Stimulated activated CD4-positive, alpha-beta T cell treated with anti-CD3 and anti-CD28 coated beads, TNF-alpha, amount 100 ng/mL, for 1 hour (primary cell): Measurements from ENCODE around the gene GRIN1.

Experiments used
- DNase-seq, 3 donors: peaks; one replicate each; pipeline ENCODE4 v3.0.0-alpha.2; 2020; ENCODE audit warnings: low read depth in 3 of 3, low spot score in 1 of 3

The GRIN1 gene

DNA sequence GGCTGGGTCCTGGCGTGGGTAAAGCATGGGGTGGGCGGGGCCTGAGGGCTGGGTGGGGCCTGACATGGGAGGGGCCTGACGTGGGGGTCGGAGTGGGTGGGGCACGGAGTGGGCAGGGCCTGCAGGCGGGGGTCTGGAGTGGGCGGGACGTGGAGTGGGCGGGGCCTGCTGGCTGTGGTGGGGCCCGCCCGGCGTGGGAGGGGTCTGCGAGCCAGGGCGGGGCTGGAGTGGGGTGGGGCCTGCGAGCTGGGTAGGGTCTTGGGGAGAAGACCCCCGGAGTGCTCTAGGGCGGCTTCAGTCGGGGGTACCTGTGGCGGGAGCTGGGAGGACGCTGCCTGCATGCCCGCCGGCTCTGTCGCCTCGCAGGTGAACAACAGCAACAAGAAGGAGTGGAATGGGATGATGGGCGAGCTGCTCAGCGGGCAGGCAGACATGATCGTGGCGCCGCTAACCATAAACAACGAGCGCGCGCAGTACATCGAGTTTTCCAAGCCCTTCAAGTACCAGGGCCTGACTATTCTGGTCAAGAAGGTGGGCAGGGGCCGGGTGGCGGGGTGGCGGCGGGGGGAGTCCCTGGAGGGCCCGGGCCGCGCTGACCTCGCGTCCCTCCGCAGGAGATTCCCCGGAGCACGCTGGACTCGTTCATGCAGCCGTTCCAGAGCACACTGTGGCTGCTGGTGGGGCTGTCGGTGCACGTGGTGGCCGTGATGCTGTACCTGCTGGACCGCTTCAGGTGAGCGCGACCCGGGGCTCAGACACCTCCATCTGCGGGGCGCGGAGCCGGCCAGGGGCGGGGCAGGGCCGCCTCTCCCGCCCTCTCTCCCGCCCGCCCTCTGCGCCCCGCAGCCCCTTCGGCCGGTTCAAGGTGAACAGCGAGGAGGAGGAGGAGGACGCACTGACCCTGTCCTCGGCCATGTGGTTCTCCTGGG lies 22.9 kb downstream of the GRIN1 start:
- no peak for DNase-seq

DNA sequence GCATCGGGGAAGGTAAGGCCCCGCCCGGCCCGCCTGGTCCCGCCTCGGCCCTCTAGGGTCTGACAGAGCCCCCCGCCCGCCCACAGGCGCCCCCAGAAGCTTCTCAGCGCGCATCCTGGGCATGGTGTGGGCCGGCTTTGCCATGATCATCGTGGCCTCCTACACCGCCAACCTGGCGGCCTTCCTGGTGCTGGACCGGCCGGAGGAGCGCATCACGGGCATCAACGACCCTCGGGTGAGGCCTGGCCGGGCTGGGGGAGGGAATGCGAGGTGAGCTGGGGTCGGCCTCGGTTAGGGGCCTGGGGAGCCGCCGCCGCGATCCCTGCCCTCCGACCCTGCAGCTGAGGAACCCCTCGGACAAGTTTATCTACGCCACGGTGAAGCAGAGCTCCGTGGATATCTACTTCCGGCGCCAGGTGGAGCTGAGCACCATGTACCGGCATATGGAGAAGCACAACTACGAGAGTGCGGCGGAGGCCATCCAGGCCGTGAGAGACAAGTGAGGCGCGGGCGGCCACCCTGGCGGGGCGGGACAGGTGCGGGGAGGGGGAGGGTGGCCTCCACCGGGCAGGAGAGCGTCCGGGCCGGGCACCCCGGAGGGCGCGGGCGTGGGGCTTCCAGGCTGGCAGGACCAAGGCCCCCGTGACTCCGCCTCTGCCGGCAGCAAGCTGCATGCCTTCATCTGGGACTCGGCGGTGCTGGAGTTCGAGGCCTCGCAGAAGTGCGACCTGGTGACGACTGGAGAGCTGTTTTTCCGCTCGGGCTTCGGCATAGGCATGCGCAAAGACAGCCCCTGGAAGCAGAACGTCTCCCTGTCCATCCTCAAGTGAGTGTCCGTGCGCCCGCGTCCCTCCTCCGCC lies 23.8 kb downstream of the GRIN1 start:
- DNase-seq: no peak

- DNase-seq: no peak
Observed at GRCh38 chr9:137163365-137163715, 24.4 kb downstream of the GRIN1 start.

DNA sequence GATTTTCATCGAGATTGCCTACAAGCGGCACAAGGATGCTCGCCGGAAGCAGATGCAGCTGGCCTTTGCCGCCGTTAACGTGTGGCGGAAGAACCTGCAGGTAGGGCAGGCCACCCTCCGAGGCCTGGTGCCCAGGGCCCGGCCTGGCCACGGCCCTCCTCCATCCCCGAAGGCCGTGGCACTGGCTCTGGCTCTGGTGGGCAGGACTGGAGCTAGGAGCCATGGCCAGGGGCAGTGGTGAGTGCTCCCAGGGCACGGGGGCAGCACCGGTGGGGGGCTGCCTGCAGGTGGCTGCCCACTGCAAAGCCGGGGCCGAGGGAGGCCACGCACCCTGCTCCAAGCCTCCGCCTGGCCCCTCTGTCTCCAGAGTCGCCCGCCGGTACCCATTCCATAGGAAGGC lies 24.9 kb downstream of the GRIN1 start:
- DNase-seq: no peak

- no peak for DNase-seq
Observed at GRCh38 chr9:137164370-137165249, 25.7 kb downstream of the GRIN1 start.

- DNase-seq: no peak
Observed at GRCh38 chr9:137165250-137165836, 26.4 kb downstream of the GRIN1 start.

GRCh38 chr9:137166380-137167229 lies 27.7 kb downstream of the GRIN1 start:
- DNase-seq: no peak

DNA sequence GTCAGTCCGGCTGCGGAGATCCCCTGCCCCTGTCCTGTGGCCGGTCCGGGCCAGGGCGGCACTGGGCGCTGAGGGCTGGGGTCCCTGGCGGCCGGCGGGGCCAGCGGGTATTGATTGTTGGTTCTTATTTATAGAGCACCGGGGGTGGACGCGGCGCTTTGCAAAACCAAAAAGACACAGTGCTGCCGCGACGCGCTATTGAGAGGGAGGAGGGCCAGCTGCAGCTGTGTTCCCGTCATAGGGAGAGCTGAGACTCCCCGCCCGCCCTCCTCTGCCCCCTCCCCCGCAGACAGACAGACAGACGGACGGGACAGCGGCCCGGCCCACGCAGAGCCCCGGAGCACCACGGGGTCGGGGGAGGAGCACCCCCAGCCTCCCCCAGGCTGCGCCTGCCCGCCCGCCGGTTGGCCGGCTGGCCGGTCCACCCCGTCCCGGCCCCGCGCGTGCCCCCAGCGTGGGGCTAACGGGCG lies 28.4 kb downstream of the GRIN1 start:
- DNase-seq: no peak

DNA sequence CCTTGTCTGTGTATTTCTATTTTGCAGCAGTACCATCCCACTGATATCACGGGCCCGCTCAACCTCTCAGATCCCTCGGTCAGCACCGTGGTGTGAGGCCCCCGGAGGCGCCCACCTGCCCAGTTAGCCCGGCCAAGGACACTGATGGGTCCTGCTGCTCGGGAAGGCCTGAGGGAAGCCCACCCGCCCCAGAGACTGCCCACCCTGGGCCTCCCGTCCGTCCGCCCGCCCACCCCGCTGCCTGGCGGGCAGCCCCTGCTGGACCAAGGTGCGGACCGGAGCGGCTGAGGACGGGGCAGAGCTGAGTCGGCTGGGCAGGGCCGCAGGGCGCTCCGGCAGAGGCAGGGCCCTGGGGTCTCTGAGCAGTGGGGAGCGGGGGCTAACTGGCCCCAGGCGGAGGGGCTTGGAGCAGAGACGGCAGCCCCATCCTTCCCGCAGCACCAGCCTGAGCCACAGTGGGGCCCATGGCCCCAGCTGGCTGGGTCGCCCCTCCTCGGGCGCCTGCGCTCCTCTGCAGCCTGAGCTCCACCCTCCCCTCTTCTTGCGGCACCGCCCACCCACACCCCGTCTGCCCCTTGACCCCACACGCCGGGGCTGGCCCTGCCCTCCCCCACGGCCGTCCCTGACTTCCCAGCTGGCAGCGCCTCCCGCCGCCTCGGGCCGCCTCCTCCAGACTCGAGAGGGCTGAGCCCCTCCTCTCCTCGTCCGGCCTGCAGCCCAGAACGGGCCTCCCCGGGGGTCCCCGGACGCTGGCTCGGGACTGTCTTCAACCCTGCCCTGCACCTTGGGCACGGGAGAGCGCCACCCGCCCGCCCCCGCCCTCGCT lies 29.0 kb downstream of the GRIN1 start:
- no peak for DNase-seq

DNA sequence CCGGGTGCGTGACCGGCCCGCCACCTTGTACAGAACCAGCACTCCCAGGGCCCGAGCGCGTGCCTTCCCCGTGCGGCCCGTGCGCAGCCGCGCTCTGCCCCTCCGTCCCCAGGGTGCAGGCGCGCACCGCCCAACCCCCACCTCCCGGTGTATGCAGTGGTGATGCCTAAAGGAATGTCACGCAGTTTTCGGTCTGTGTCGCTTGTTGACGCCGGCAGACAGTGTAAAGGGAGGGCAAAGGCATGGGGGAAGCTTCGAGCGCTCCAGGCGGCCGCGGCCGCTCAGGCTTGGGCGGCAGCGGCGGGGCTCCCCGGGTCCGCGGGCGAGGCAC lies 29.6 kb downstream of the GRIN1 start:
- DNase-seq: no peak

DNA sequence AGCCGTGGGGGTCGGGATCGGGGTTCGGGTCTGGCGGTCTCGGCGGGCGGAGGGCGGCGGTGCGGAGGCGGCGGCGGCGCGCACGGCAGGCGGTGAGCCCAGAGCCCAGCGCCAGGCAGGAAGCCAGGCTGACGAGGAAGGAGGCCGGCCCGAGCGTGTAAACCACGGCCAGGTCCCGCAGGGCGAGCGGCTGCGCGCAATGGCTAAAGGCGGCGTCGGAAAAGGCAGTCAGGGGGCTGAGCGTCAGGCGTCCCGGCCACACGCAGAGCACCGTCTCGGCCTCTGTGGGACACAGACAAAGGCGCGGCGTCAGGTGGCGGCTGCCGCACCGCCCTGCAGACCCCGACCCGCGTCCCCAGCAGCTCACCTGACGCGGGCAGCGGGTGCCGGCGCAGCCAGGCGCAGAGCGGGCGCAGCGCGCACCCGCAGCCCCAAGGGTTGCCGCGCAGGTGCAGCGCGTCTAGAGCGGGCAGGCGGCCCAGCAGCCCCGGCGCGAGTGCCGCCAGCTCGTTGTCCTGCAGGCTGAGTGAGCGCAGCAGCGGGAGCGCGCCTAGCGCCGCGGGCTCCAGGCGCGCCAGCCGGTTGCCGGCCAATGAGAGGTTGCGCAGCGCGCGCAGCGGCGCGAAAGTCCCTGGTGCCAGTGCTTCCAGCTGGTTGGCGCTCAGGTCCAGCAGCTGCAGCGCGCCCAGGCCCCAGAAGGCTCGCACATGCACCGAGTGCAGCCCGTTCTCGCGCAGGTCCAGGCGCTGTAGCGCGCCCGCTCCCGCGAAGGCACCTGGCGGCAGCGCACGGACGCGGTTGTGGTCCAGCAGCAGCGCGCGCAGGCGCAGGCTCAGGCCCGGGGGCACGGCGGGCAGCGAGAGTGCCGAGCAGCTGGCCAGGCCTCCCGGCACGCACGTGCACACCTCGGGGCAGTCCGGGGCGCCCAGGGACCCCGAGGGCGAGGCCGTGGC lies 30.2 kb downstream of the GRIN1 start:
- DNase-seq: no peak

- no peak for DNase-seq
Observed at GRCh38 chr9:137169896-137170358, 31.0 kb downstream of the GRIN1 start, which contains the start of gene LRRC26. LRRC26 (minus strand) TSS chr9:137170051; CDS start chr9:137169943, 108 bp downstream.

DNA sequence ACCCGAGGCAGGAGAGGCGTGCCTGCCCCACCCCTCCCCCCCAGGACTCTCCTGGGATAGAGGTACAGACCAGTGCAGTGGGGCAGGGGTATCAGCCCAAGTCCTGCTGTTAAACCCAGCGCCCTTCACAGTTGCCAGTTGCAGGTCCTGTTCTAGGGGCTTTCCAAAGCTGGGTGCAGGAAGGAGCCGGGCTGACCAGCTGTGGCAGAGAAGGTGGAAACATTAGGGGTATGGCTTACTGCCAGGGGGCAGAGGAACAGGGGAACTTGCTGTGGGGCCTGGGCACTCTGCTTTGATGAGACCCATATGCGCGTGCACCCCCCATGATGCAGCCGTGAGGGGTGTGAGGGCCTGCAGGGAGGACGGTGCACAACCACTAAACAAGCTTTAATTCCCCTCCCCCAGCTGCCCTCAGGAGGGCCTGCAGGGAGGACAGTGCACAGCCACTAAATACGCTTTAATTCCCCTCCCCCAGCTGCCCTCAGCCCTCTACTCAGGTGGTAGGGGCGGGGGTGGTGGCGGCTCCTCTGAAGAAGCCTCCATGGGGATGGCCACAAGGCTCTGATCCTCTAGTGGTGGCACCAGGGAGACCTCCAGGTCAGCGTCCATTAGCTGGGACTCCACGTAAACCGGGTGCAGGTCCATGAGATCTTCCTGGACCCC lies 31.7 kb downstream of the GRIN1 start:
- no peak for DNase-seq

- no peak for DNase-seq
Observed at GRCh38 chr9:137171149-137171900, 32.4 kb downstream of the GRIN1 start.

GRCh38 chr9:137172901-137173795 lies 34.2 kb downstream of the GRIN1 start:
- DNase-seq: no peak
